T-helper 2 cell treated with Interferon-gamma antibody and Interleukin-4, amounts not matched to agents 100 ng/mL and 5 ng/mL, for 36 hours (primary cell): ENCODE data around the gene RNU7-1. TPM values are rescaled to one million over a fixed set of nuclear protein-coding genes. Genes with fewer than 3 reads are reported as not detected.

Experiments
- intact Hi-C: fragments of 100-400 bp; cut with micrococcal nuclease; formaldehyde crosslinking; loops from one replicate; pipeline ENCODE4 v1.15.1; 2023
- total RNA-seq: library from RNA; stranded (reverse); gene quantifications from 2 replicates; pipeline ENCODE4 v1.2.3, GENCODE V29; 2022

Gene RNU7-1
- total RNA-seq, 1 donor from 2014 or later, result not detected

DNA sequence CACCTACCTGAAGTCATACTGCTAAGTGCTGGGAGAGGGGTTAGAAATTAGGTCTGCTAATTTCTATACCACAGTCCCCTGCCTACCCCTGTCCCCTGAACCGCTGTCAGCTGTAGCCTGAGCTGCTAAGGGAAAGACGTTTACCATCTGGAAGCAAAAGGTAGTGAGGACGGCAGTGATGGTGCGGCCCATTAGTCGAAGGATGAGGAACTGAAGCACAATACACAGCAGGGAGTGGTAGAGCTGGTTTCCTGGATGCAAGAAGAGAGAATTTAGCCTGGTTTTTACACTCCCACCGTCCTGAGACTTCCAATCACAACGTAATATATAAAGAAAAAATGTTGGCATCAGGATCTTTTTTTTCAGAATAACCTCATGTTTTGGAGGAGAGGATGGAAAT is 38.9 kb downstream of the RNU7-1 start:
- intact Hi-C loops, result no loop called here

DNA sequence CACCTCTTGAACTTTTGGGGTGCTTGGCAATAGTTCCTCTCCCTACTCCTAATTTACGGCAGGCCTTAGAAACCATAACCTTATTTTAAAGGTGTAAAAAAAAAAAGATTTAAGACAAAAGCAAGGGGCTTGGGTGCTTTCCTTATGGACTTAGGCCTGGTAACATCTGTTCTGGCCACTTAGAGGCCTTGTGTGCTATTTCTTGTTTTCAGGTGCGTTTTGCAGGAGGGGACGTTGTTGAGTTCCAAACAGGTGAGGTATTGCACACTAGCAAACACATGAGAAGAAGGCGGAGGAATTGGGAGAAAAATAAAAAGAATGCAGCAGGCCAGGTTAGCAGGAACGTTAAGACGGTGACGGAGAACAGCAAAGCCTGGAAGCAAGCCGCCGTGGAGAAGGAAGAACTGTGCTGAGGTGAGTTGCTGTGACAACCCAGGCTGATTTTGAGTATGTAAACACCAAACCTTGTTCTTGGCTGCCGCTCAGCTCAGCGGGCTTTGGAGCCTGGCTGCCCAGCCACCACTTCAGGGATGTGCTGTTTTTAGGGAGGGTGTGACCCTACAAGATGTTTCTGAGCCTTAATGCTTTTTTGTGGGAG is 44.4 kb downstream of the RNU7-1 start:
- intact Hi-C loops, result no loop called here

Other genes with a start within 250 kb of the RNU7-1 start
- gene PIANP, start 243.0 kb upstream of the RNU7-1 start, total RNA-seq, result not detected in 2 replicates
- 23.5 and 26.6 TPM in 2 replicates for gene COPS7A, start 219.8 kb upstream of the RNU7-1 start, total RNA-seq
- gene MLF2, start 190.7 kb upstream of the RNU7-1 start, total RNA-seq, result 92.7 and 94.4 TPM in 2 replicates
- 95.4 and 98.5 TPM in 2 replicates for gene PTMS, start 177.5 kb upstream of the RNU7-1 start, total RNA-seq
- gene LAG3, start 171.3 kb upstream of the RNU7-1 start, total RNA-seq, result 11.8 and 12.2 TPM in 2 replicates
- 226 and 232 TPM in 2 replicates for gene CD4, start 154.3 kb upstream of the RNU7-1 start, total RNA-seq
- 0.18 and 0.32 TPM in 2 replicates for gene GPR162, start 122.0 kb upstream of the RNU7-1 start, total RNA-seq
- gene P3H3, start 115.4 kb upstream of the RNU7-1 start, total RNA-seq, result 0.73 and 1.3 TPM in 2 replicates
- 0.39 and 0.43 TPM in 2 replicates for gene GNB3, start 102.9 kb upstream of the RNU7-1 start, total RNA-seq
- 77.3 and 78.4 TPM in 2 replicates for gene CDCA3, start 92.5 kb upstream of the RNU7-1 start, total RNA-seq
- 126 and 138 TPM in 2 replicates for gene USP5, start 91.7 kb upstream of the RNU7-1 start, total RNA-seq
- 1,157 and 1,161 TPM in 2 replicates for gene TPI1, start 76.3 kb upstream of the RNU7-1 start, total RNA-seq
- gene SPSB2, start 70.5 kb upstream of the RNU7-1 start, total RNA-seq, result 14.0 and 14.6 TPM in 2 replicates
- 4.7 and 5.0 TPM in 2 replicates for gene LRRC23, start 39.0 kb upstream of the RNU7-1 start, total RNA-seq
- gene ENO2, start 29.2 kb upstream of the RNU7-1 start, total RNA-seq, result 114 and 120 TPM in 2 replicates
- 35.9 and 37.0 TPM in 2 replicates for gene ATN1, start 15.9 kb upstream of the RNU7-1 start, total RNA-seq
- 135 and 161 TPM in 2 replicates for gene C12orf57, start 206 bp downstream of the RNU7-1 start, total RNA-seq
- 255 and 267 TPM in 2 replicates for gene PTPN6, start 7.5 kb downstream of the RNU7-1 start, total RNA-seq
- gene PHB2, start 26.8 kb downstream of the RNU7-1 start, total RNA-seq, result 242 and 243 TPM in 2 replicates
- 67.4 and 69.6 TPM in 2 replicates for gene EMG1, start 27.1 kb downstream of the RNU7-1 start, total RNA-seq
- gene LPCAT3, start 74.7 kb downstream of the RNU7-1 start, total RNA-seq, result 32.7 and 33.3 TPM in 2 replicates
- gene C1S, start 116.9 kb downstream of the RNU7-1 start, total RNA-seq, result 2.2 TPM in 2 replicates
- 2.6 and 4.0 TPM in 2 replicates for gene C1R, start 148.6 kb downstream of the RNU7-1 start, total RNA-seq
- 28.4 and 28.9 TPM in 2 replicates for gene C1RL, start 165.4 kb downstream of the RNU7-1 start, total RNA-seq
- 0.50 and 0.84 TPM in 2 replicates for gene RBP5, start 185.1 kb downstream of the RNU7-1 start, total RNA-seq
- 80.3 and 81.9 TPM in 2 replicates for gene CLSTN3, start 186.6 kb downstream of the RNU7-1 start, total RNA-seq
- gene PEX5, start 245.9 kb downstream of the RNU7-1 start, total RNA-seq, result 16.7 and 17.6 TPM in 2 replicates